HG03060 (cell line): ENCODE data around the gene FTO.
A peak's percentile ranks its signal among the peaks of the same experiment; 100 is the strongest.
"Not testable (repeated sequence)": the region's sequence is repeated elsewhere in the genome, so short reads cannot be mapped to it uniquely, and the experiment has no call there.

Experiments
- ATAC-seq: cut with Tn5 transposase; IDR thresholded peaks from one replicate; pipeline ENCODE4 v1.9.1; 2021; ENCODE audit warnings: low read depth, moderate number of reproducible peaks; ENCODE audit not compliant: unreplicated experiment

The FTO gene

DNA sequence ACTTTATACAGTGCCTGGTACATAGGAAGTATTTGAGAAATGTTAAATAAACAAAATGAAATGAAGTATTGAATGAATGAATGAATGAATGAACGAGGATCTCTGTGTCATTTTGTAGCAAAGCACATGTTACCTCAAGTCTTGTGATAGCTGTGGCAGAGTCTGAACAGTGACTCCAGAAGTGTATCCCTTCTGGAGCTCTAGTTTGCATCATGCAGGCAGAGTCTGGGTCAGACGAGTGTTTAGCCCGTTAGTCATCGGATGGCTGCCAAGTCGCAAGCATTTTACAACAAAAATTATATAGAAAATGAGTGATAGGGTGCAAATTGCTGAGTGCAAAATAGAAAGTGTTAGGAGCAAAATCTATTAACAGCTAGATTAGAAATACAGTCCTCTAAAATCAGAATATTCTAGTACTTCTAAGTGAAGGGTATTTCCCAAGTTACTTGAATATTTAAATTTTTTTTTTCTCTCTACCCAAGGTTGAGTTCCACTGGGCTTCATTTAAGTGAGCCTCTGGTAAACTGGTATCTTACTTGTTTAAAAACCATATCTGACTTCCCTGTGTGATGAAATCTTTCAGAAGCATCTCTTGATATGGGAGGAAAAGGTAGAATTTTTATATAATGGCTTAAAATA is 113.3 kb downstream of the FTO start:
- no peak for ATAC-seq

DNA sequence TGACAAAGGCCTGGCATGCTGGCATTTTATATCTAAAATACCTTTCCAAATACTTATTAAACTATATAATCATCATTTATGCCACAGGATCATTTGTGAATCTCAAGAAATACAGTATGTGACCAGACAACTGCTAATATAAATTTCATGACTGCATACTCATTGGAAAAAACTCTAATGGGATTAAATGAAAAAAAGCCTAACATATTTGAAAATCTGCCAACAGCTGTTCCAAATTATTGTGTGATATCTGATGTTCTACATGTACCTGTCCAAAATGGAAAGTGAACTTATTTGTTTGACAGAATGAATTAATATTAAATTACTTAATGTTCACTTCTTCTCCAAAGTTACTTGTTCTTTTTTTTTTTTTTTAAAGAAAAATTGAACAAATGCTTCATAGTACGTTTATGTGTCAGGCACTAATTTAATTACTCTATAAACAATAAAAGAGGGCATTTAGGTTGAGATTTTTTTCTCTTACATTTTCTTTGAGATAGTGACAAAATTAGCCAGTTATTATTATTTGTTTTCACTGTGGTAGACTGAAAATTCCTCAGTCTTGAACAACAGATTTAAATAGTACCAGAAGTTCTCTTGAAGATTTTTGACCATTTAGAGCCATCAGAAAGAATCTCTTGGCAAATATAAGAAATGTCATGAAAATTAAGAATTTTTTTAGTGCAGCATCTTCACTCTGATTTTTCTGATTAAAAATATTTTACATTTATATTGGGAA is 114.0 kb downstream of the FTO start:
- ATAC-seq = no peak

DNA sequence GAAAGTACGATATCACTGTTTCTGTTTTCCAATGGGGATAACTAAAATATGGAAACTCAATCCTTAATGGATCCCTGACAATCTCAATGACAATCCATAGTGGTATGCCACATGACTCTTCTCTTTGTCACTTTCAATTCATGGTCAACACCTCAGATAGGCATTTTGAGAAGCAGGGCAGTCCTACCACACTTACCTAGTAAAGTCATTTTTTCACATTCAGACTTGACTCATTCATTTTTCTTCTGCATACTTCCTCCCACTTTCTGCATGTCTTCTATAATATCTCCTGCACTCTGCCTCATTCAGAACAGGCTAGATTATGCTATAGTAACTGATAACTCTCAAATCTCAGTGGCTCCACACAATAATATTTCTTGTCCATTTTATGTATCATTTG is 117.5 kb downstream of the FTO start:
- ATAC-seq = no peak

DNA sequence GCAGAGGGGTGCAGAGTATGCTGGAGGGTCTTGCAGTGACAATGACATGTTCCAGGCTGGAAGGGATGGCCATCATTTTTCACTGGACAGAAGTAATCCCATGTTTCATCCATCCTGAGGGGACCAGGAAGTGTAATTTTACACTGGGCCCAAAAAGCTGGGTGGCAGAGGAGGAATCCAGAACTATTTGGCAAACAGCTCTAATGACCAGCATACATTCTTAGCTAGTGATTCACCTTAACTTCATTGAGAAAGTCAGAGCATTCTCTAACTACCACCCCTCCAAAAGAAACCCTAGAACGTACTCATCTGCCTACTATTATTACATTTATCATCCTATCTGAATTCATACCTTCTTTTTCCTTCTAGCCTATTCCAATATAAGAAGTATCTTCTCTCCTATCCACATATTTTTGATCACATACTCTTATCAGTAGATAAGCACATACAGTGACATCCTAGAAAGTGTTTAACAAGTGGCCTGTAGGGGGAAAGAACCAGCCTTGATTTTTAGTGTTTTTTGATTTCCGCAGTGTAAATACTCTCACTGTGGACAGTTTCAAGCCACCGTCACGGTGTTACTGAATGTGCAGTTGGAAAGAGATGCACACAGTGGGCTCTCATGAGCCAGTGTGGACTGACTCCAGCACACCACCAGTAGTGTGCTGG is 118.1 kb downstream of the FTO start:
- ATAC-seq = no peak

DNA sequence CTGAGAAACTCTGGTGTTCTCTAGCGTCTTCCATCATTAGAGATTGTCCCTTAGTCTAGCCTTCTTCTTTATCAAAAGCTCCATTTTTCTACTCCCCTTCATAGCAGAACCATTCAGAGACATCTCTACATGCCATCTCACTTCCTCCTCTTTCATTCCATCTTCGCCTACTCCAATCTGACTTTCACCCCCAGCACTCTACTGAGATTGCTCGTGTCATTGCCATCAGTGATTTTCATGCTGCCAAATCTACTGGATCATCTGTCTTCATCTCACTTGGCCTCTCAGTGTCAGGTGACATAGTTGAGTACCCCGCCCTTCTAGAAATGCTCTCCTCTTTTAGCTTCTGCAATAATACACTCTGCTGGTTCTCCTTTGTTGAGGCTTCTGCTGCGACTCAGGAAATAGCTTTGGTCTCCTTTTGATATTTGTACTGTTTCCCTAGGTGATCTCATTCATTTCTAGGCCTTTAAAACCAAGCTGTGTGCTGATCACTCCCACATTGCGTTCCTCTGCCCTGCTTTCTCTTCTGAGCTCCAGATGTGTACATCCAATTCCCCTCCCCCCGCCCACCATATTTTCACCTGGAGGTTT is 119.1 kb downstream of the FTO start:
- ATAC-seq = no peak

DNA sequence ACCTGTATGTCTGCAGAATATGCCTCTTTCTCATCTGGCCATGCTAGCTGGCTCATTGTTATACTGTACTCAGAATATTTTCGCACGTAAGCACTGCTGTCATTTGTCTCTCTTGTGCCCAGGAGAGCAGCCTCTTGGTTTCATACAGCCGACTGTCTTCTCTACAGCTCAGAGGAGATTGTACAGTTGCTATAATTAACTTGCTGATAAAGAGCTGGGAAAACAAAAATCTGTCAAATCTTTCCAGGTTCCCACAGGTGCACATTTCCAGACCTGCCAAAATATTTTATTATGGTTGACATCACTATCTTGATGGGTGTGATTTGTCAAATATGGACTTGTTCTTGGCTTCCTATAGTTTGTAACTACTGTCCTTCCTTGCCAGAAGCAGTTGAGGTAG is 122.7 kb downstream of the FTO start:
- no peak for ATAC-seq

DNA sequence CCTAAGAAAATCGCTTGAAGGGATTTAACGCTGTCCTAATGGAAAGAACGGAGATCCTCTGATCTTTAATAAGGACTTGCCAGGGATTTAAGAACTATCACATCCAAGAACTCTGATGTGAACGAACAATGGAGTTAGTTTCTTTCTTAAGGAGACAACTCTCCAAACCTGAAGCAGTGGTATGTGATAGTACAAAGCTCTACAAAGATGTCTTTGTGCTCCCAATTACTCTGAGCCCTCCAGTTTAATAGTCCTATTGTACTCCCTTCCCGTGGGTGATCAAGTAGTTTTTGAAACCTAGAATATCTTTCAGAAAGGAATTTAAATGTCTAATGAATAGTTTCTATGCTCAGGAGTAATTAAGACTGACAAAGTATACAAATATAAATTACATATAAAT is 123.8 kb downstream of the FTO start:
- no peak for ATAC-seq

DNA sequence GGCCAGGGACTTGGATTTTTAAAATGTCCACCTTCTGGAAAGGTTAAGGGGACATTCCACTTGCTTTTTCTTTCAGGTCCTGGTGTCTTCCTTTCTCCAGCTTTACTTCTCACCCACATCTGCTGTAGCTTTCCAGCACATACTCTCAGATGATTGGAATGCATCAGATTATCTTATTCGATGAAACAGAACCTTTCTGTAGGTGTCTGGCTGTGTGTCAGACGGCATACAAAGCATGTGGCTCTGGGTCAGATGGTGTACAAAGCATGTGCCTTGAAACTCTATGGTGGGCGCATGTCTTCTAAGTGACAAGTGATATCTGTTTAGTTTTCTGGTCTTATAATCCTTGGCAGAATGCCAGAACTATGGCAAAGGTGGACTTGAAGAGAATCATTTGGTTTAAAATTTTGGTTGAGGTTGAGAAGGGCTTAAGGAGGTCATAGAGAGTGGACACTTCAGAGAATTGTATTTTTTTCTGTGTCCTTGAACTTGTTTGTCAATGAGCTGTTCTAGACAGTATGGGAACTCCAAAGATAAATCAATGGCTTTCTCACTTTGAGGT is 125.3 kb downstream of the FTO start:
- ATAC-seq = no peak

DNA sequence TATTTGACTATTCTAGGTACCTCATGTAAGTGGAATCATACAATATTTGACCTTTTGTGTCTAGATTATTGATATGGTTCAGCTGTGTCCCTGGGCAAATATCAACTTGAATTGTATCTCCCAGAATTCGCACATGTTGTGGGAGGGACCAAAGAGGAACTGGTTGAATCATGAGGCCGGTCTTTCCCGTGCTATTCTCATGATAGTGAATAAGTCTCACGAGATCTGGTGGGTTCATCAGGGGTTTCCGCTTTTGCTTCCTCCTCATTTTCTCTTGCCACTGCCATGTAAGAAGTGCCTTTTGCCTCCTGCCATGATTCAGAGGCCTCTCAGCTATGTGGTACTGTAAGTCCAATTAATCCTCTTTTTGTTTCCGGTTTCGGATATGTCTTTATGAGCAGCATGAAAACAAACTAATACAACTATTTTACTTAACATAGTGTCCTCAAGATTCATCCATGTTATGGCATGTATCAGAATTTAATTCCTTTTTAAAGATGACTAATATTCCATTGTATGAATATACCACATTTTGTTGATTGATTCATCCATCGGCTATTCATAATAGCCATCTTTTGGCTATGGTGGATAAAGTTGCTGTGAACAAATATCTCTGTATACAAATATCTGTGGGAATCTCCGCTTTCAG is 129.1 kb downstream of the FTO start:
- no peak for ATAC-seq

DNA sequence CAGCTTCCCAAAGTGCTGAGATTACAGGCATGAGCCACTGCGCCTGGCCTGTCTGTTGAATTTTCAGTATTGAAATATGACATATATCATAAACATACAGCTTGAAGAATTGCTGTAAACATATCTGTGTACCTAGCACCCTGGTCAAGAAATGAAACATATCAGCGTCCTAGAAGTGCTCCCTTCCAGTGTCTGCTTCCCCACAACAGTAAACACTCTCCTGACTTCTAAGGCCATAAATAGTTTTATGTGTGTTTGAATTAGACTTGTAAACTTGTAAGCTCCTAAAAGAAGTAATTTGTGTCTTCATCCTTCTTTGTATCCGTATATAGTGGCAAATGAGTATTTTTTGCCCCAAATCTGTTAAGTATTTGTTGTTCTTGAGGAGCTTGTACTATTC is 132.2 kb downstream of the FTO start:
- no peak for ATAC-seq

DNA sequence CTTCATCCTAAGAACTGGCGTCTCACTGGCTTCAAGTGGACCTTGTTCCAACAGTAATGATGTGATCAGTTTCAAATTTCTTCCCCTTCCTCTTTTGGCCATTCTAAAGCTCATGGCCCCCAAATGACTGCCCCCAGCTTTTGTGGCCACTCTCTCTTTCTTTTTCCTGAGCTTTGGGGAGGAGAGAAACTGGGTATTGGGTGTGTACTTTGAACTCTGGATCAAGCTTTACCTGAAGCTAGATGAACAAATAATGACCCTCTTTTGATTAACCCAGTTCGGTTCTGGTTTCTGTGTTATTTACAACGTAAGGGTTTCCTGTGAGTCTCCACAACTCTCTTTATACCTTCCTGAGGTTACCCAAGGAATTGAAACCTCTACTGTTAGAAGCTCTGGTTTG is 132.7 kb downstream of the FTO start:
- no peak for ATAC-seq

DNA sequence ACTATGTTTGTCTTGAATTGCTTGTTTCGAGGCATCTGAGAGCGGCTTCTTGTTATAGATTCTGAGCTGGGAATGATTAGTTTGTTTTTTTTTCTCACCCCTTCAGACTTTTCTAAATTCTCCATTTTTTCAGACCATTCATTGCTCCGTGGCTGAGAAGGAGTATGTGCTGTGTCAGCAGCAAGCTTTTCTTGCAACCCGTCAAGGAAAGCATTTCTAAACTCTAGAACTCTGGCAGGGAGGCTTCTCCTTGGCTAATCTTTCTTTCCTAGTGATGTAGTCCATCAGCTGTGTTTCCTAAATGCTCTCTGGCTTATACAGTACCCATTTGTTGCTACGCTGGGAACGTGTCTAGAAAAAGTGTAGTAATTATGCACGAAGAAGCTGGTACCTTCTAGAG is 133.5 kb downstream of the FTO start:
- no peak for ATAC-seq

DNA sequence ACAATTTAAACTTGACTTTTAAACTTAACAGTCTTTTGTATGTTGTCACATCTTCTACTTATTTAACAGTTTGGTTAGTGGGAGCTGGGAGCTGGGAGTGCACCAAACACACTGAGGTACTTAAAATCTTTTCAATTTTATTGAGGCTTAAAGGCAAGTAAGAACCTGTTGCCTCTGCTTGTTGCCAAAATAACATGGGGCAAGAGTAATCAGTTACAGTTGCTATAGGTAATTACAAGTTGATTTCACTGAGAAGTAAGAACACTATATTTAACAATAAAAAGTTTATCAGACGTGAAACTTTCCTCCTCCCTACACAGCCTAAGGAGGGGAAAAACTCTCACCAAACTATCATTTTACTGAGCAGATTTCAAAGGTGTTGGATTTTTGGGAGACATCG is 135.2 kb downstream of the FTO start:
- ATAC-seq = no peak

DNA sequence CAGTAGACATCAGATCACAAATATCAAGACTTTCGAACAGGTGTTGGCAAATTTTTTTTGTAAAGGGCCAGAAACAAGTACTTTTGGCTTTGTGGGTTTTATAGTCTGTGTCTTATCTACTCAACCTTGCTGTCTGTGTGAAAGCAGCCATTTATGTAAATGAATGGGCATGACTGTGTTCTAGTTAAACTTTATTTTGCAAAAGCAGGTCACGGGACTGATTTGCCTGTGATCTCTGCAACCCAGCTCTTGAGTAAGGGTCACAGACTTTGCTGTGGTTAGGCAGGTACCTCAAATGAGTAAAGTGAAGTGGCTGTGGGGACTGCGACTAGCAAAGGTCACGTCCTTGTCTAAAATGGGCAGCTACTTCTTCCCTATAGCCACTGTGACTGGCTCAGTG is 136.5 kb downstream of the FTO start:
- peak; percentile 69 for ATAC-seq

DNA sequence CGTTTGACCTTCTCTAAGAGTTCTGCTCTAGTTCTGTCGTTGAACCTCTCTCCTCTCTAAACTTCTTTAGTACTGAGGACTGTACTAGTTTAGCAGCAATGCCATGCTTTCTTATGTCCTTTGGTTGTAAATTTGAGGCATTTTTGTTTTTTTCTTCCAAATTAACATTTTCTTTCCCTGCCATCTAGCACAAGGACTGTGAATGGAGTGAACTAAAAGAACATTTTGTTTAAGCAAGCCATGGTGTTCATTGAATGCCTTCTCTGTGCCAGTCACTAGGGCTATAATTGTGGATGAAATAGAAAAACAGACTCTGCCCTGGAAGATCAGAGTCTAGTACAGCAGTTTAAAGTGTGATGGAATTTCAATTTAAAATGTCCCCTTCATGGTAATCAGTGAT is 137.9 kb downstream of the FTO start:
- no peak for ATAC-seq

DNA sequence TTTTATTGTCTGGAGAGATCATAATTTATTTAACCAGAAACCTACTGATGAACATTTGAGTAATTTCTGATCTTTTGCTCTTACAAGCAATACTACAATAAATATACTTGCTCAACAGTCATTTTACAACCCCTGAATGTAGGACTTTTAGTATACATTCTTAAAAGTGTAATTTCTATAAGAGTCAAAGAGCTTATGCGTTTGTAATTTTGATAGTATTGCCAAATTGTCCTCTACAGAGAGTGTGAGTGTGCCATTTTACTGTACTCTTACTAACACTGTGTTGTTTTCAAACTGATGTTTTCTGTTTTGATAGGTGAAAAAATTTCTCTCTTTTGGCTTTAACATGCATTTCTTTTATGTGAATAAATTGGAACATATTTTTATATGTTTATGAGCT is 139.1 kb downstream of the FTO start:
- ATAC-seq = no peak

DNA sequence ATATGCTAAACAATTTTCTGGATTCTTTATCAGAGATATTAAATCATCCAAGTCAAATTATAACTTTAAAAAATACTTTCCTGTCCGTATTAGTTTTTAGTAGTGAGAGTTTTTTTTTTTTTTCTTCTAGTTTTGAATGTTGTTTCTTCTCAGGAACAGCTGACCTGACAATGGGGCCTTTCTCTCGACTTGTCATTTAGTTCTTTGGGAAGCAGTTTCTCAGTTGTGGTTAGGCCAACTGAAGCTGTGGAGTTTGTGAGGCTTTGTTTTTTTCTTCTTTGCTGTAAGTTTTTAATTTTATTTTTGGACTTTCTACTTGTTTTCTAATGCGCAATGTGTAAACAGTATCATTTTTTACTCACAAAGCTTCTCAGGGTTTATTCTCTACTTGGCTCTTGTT is 140.8 kb downstream of the FTO start:
- ATAC-seq = no peak

DNA sequence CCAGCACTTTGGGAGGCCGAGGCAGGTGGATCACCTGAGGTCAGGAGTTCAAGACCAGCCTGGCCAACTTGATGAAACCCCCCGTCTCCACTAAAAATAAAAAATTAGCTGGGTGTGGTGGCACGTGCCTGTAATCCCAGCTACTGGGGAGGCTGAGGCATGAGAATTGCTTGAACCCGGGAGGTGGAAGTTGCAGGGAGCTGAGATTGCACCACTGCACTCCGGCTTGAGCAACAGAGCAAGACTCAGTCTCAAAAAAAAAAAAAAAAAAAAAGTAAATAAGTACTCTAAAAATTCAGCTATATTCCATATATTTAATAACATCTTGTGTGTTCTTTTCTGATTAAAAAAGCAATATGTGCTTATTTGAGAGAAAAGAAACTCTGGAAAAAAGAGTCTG is 142.6 kb downstream of the FTO start:
- ATAC-seq = not testable (repeated sequence)

DNA sequence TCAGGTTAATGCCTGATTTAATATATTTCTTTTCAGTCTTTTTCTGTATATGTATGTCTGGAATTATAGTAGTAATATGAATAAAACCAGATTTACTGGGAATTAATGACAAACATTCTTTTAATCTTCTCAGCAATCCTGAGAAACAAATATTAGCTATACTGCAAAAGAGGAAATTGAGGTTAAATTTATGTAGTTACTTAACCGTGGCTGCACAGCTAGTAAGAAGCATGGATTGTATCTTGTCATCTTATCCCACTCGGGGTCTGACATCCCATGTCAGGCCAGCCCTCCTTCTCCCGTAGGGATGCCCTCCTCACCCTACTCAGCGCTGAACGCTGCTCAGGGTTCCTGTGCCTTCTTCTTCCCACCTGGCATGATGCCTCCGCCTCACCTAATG is 143.0 kb downstream of the FTO start:
- no peak for ATAC-seq

DNA sequence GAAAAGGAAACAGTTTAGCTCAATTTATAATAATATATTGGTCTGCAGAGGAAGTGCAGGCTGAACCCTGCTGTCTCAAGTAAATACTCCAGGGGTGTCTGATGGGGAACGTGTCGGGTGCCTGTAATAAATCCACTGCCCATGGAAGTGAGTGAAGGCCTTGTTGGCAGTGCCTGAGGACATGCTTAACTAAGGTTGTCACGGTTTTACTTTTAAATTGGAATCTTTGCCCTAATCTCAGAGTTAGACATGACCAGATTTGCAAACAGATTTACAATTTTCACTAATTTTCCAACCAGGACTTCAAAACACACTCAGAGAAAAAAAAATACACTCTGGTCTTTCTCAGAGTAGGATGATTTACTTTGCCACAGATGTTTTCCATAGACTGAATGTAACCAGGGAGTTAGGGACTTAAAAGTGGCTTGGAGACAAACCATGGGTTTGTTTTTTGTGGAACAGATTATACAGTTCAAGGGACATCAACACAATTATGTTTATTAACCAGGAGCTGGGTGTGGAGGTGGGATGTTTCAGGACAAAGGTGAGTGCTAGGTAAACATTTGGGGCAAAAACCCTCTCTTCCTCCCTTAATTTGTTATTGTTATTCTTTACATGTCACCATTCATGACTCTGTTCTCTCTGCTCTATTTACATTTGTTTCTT is 144.5 kb downstream of the FTO start:
- ATAC-seq = no peak
